ENCODE measurements around the gene TRUB2.

GRCh38 chr9:128337936-128338335, 15.7 kb upstream of the TRUB2 start:
- TF ChIP-seq CTCF (IDR thresholded peaks at IDR 0.05; ENCODE audit: poor library complexity): no peak
- no peak for TF ChIP-seq EZH2 (IDR thresholded peaks at IDR 0.05; ENCODE audit: borderline replicate concordance)
- TF ChIP-seq EZH2phosphoT487 (IDR thresholded peaks at IDR 0.05; ENCODE audit: low read depth, severe bottlenecking, unreplicated experiment): no peak

Measured in hepatocyte (in vitro differentiated cells).